Loucy (cell line): Measurements from ENCODE around the gene CFHR4.
"Not testable (repeated sequence)": the region's sequence is repeated elsewhere in the genome, so short reads cannot be mapped to it uniquely, and the experiment has no call there.

Experiments
- H2AFZ ChIP-seq: fragments of 200-600 bp; sonication (generic); 2 replicates; pipeline ENCODE4 v1.6.0; 2016; ENCODE audit warnings: antibody characterized with exemption, mild to moderate bottlenecking, low read length, moderate library complexity
- H3F3A ChIP-seq: fragments of 200-600 bp; 2 replicates; pipeline ENCODE4 v1.6.0; 2016; ENCODE audit warnings: antibody characterized with exemption, low read depth, mild to moderate bottlenecking
- H3K27me3 ChIP-seq: fragments of 200-600 bp; sonication (generic); 2 replicates; pipeline ENCODE4 v1.6.1; 2014; ENCODE audit warnings: low read length, mild to moderate bottlenecking; ENCODE audit not compliant: insufficient read depth, poor library complexity, severe bottlenecking
- H3K36me3 ChIP-seq: fragments of 200-600 bp; sonication (generic); 2 replicates; pipeline ENCODE4 v1.6.1; 2016; ENCODE audit warnings: low read length; ENCODE audit not compliant: insufficient read depth
- H3K4me1 ChIP-seq: fragments of 200-600 bp; sonication (generic); 2 replicates; pipeline ENCODE4 v1.5.1; 2014; ENCODE audit warnings: low read length, mild to moderate bottlenecking; ENCODE audit not compliant: insufficient read depth, poor library complexity, severe bottlenecking
- H3K4me2 ChIP-seq: fragments of 200-600 bp; sonication (generic); 2 replicates; pipeline ENCODE4 v1.6.0; 2014; ENCODE audit warnings: antibody characterized with exemption, low read length, low read depth, mild to moderate bottlenecking; ENCODE audit not compliant: poor library complexity, severe bottlenecking
- H3K4me3 ChIP-seq: fragments of 200-600 bp; sonication (generic); 2 replicates; pipeline ENCODE4 v1.5.1; 2014; ENCODE audit warnings: low read length, mild to moderate bottlenecking, mixed read lengths; ENCODE audit not compliant: poor library complexity, severe bottlenecking
- H3K79me2 ChIP-seq: fragments of 200-600 bp; sonication (generic); 2 replicates; pipeline ENCODE4 v1.6.1; 2014; ENCODE audit warnings: low read length; ENCODE audit not compliant: insufficient read depth
- H3K9ac ChIP-seq: fragments of 200-600 bp; sonication (generic); 2 replicates; pipeline ENCODE4 v1.6.0; 2014; ENCODE audit warnings: mild to moderate bottlenecking, low read depth, low read length, moderate library complexity; ENCODE audit not compliant: poor library complexity, severe bottlenecking
- H3K9me2 ChIP-seq: fragments of 200-600 bp; sonication (generic); replicated peaks from 2 replicates; pipeline ENCODE4 v1.6.1; 2016; ENCODE audit warnings: low read depth, low read length, mixed read lengths
- H3K9me3 ChIP-seq: fragments of 200-600 bp; sonication (generic); 2 replicates; pipeline ENCODE4 v1.6.1; 2014; ENCODE audit warnings: mild to moderate bottlenecking, antibody characterized with exemption, low read length, low read depth; ENCODE audit not compliant: insufficient read depth
- H4K20me1 ChIP-seq: fragments of 200-600 bp; sonication (generic); 2 replicates; pipeline ENCODE4 v1.6.0; 2014; ENCODE audit warnings: antibody characterized with exemption, low read length, mild to moderate bottlenecking; ENCODE audit not compliant: insufficient read depth, poor library complexity, severe bottlenecking
- EZH2phosphoT487 ChIP-seq: fragments of 200-600 bp; IDR thresholded peaks from 2 replicates; pipeline ENCODE4 v1.6.1; 2018; ENCODE audit warnings: antibody characterized with exemption, mild to moderate bottlenecking, moderate library complexity, borderline replicate concordance
- TF ChIP-seq, protein P1 (sequence below): fragments of 200-600 bp; sonication (generic); conservative IDR thresholded peaks from 2 replicates; pipeline ENCODE4 v1.5.1; 2014; ENCODE audit warnings: mild to moderate bottlenecking, antibody characterized with exemption, low read length

Gene CFHR4

DNA sequence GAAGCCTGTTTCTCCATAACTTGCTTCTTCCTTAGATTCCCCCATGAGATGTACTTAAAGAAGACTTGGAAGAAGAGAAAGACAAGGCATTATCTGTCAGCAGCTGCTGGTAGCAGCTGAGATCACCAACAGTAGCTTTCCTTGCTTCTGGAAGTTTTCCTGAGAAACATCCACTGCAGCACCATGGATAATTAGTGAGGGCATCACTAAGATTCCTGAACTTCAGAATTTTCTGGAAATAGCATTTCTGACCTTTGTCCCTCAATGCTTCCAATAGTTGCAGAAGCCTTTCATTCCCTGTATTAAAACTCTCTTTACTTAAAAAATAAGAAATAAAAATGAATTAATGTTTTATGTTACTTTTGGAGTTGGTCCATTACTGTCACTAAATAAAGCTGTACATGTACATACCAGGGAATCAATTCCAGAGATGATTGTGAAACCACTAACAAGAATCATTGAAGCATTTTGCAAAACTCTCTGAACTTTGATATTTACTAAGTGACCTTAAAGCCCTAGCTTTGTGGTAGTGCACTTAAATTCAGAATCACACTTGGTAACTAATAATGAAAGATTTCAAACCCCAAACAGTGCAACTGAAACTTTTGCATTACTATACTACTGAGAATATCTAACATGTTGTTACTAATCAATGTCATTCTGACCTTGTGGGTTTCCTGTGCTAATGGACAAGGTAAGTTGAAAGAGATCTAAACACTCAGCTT, at the start of gene CFHR4:
CFHR4 (plus strand) TSS at position 538 of the 725 bp plus-strand sequence; CDS start at position 637, 99 bp downstream.
- no peak within 1 kb of the TSS for H3K4me2 ChIP-seq
- H3K9me2 ChIP-seq = no peaks in the 10 kb centered on the region
- no peak within 1 kb of the TSS for H3K9ac ChIP-seq
- no peaks in the 10 kb centered on the region for H3K27me3 ChIP-seq
- no peaks in the 10 kb centered on the region for H4K20me1 ChIP-seq
- no peaks in the 10 kb centered on the region for H3K79me2 ChIP-seq
- no peaks in the 10 kb centered on the region for H3F3A ChIP-seq
- H3K36me3 ChIP-seq = no peaks in the 10 kb centered on the region
- TF ChIP-seq, protein P1, sequence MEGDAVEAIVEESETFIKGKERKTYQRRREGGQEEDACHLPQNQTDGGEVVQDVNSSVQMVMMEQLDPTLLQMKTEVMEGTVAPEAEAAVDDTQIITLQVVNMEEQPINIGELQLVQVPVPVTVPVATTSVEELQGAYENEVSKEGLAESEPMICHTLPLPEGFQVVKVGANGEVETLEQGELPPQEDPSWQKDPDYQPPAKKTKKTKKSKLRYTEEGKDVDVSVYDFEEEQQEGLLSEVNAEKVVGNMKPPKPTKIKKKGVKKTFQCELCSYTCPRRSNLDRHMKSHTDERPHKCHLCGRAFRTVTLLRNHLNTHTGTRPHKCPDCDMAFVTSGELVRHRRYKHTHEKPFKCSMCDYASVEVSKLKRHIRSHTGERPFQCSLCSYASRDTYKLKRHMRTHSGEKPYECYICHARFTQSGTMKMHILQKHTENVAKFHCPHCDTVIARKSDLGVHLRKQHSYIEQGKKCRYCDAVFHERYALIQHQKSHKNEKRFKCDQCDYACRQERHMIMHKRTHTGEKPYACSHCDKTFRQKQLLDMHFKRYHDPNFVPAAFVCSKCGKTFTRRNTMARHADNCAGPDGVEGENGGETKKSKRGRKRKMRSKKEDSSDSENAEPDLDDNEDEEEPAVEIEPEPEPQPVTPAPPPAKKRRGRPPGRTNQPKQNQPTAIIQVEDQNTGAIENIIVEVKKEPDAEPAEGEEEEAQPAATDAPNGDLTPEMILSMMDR = no peak
- no peak for TF ChIP-seq EZH2phosphoT487
- no peaks in the 10 kb centered on the region for H3K4me1 ChIP-seq
- no peaks in the 10 kb centered on the region for H3K9me3 ChIP-seq
- no peak within 1 kb of the TSS for H2AFZ ChIP-seq
- no peak within 1 kb of the TSS for H3K4me3 ChIP-seq

DNA sequence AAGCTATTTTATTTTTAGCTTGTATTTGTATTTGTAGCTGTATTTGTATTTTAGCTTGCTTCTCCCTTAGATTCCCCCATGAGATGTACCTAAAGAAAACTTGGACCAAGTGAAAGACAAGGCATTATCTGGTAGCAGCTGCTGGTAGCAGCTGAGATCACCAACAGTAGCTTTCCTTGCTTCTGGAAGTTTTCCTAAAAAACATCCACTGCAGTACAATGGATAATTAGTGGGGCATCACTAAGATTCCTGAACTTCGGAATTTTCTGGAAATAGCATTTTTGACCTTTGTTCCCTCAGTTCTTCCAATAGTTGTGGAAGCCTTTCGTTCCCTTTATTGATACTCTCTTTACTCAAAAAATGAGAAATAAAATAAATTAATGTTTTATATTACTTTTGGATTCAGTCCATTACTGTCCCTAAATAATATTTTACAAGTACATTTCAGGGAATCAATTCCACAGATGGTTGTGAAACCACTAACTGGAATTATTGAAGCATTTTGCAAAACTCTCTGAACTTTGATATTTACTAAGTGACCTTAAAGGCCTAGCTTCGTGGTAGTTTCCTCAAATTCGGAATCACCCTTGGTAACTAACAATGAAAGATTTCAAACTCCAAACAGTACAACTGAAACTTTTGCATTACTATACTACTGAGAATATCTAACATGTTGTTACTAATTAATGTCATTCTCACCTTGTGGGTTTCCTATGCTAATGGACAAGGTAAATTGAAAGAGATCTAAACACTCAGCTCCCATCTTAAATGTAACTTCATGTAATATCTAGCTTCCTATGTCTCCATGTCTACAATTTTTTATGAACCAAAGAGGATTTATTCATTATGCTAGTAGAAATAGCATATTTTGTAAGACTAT, 38.0 kb upstream of the CFHR4 start:
- not testable (repeated sequence) for H3K4me1 ChIP-seq, H3K4me2 ChIP-seq, H3K79me2 ChIP-seq, H2AFZ ChIP-seq, H3K36me3 ChIP-seq, H3K9ac ChIP-seq, H4K20me1 ChIP-seq, H3K9me3 ChIP-seq, H3K4me3 ChIP-seq, H3F3A ChIP-seq, H3K27me3 ChIP-seq, H3K9me2 ChIP-seq

DNA sequence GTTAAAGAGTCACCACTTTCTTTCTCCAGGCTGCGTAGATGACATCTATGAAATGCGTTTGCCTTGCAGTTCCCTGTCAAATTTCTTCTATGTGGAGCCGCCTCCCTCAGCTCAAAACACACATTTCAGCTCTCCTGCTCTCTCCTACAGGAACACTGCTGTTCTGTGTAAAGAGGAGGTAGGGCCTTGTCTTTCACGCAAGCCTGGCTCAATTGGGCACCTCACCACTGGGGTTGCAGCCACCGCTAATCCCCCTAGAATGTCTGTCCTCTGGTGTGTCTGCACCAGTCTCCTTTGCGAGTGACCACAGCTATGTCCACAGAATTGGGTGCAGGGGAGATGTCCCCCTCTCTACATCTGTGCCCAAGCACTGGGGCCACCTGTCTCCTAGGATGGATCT, 31.8 kb upstream of the CFHR4 start:
- H3F3A ChIP-seq = no peaks in the 10 kb centered on the region
- no peaks in the 10 kb centered on the region for H3K79me2 ChIP-seq
- H3K9me3 ChIP-seq = no peaks in the 10 kb centered on the region
- no peaks in the 10 kb centered on the region for H3K27me3 ChIP-seq
- no peaks in the 10 kb centered on the region for H3K9me2 ChIP-seq
- no peaks in the 10 kb centered on the region for H3K4me1 ChIP-seq
- TF ChIP-seq EZH2phosphoT487 = no peak
- TF ChIP-seq, protein P1 = no peak
- no peak overlapping the region for H2AFZ ChIP-seq
- no peak overlapping the region for H3K4me2 ChIP-seq
- H4K20me1 ChIP-seq = no peaks in the 10 kb centered on the region
- no peak overlapping the region for H3K9ac ChIP-seq
- no peaks in the 10 kb centered on the region for H3K36me3 ChIP-seq
- no peak overlapping the region for H3K4me3 ChIP-seq
